HepG2 (cell line): Measurements from ENCODE around the gene RAB14. TPM values are rescaled to one million over a fixed set of nuclear protein-coding genes. Genes with fewer than 3 reads are reported as not detected.

ENCODE experiments used
- ATAC-seq: fragments of 200-7000 bp; cut with Tn5 transposase; 3 replicates; pipeline ENCODE4 v1.9.1; 2020; ENCODE audit warnings: mild to moderate bottlenecking, moderate library complexity
- BruUV-seq: library from RNA; stranded (reverse); fragments of 400-500 nt; replicated peaks from 2 replicates; lab custom pipeline; 2021; lab: Mats Ljungman, UMichigan
- CTCF ChIA-PET: fragments of 300-600 bp; formaldehyde crosslinking; extraction: SDS; loops from one replicate; lab custom pipeline; 2021; ENCODE audit warnings: low total read pairs, inconsistent platforms, low intra/inter-chr PET ratio; lab: Yijun Ruan, JAX
- POLR2A ChIA-PET: fragments of 350-600 bp; sonication (Branson Sonifier 250); formaldehyde crosslinking; loops from one replicate; lab custom pipeline; 2020; ENCODE audit warnings: antibody characterized with exemption, inconsistent platforms; lab: Yijun Ruan, JAX
- DNase-seq: peaks from one replicate; pipeline ENCODE4 v3.0.0-alpha.2; 2015; ENCODE audit warnings: low spot score
- FAIRE-seq: peaks from 3 replicates; lab custom pipeline; 2011; peaks lifted over from hg19 to GRCh38; lab: Jason Lieb, UNC
- H2AFZ ChIP-seq: one replicate; pipeline ENCODE4 v1.6.1; 2011; ENCODE audit warnings: low read length, inconsistent platforms
- H3K27ac ChIP-seq: fragments of 300-600 bp; 3 replicates; pipeline ENCODE4 v1.8.0; 2011; ENCODE audit warnings: mixed run types, mild to moderate bottlenecking, mixed read lengths, low read length, inconsistent platforms; ENCODE audit not compliant: insufficient read depth; ENCODE audit errors: extremely low read length
- H3K27me3 ChIP-seq, 2 experiments: fragments of 200-600 bp in 1 of 2; 2 replicates in 1 of 2; 3 replicates in 1 of 2; pipeline versions ENCODE4 v1.6.0 to v1.8.0; 2011; ENCODE audit warnings: low read length in 2 of 2, mild to moderate bottlenecking in 2 of 2, moderate library complexity in 2 of 2, inconsistent platforms in 1 of 2; ENCODE audit not compliant: insufficient read depth in 2 of 2, control insufficient read depth in 1 of 2
- H3K36me3 ChIP-seq, 2 experiments: fragments of 200-600 bp in 1 of 2; replicated peaks in 1 of 2; 2 replicates in 1 of 2; 3 replicates in 1 of 2; pipeline versions ENCODE4 v1.5.1 to v1.8.0; 2011; ENCODE audit warnings: low read length in 2 of 2, inconsistent platforms in 1 of 2; ENCODE audit not compliant: insufficient read depth in 2 of 2, control insufficient read depth in 1 of 2
- H3K4me1 ChIP-seq: 2 replicates; pipeline ENCODE4 v1.5.1; 2012; ENCODE audit warnings: low read length, inconsistent platforms; ENCODE audit not compliant: insufficient read depth
- H3K4me2 ChIP-seq: 2 replicates; pipeline ENCODE4 v1.6.0; 2011; ENCODE audit warnings: low read depth, low read length, inconsistent platforms
- H3K4me3 ChIP-seq, 3 experiments: fragments of 200-600 bp in 1 of 3; sonication (generic), shearing (Covaris generic) in 1 of 3; replicated peaks in 1 of 3; 2 replicates each; pipeline ENCODE4 v1.5.1; 2011 to 2016; ENCODE audit warnings: low read length in 3 of 3, inconsistent platforms in 2 of 3, low read depth in 2 of 3, mild to moderate bottlenecking in 2 of 3, control low read depth in 1 of 3, mixed read lengths in 1 of 3; ENCODE audit not compliant: insufficient read depth in 1 of 3
- H3K79me2 ChIP-seq: one replicate; pipeline ENCODE4 v1.6.1; 2011; ENCODE audit warnings: low read length, inconsistent platforms; ENCODE audit not compliant: insufficient read depth
- H3K9ac ChIP-seq: 2 replicates; pipeline ENCODE4 v1.6.0; 2011; ENCODE audit warnings: mild to moderate bottlenecking, low read depth, low read length, inconsistent platforms; ENCODE audit not compliant: insufficient read depth
- H3K9me3 ChIP-seq: 2 replicates; pipeline ENCODE4 v1.5.1; 2012; ENCODE audit warnings: mild to moderate bottlenecking, low read length
- H4K20me1 ChIP-seq: 2 replicates; pipeline ENCODE4 v1.6.0; 2011; ENCODE audit warnings: inconsistent platforms, mild to moderate bottlenecking, low read length, moderate library complexity; ENCODE audit not compliant: insufficient read depth
- EED ChIP-seq: sonication (generic); formaldehyde crosslinking; IDR thresholded peaks from 2 replicates; pipeline ENCODE4 v1.5.0; 2020; ENCODE audit warnings: mild to moderate bottlenecking, missing genetic modification reagents
- GPN1 ChIP-seq: sonication (generic); formaldehyde crosslinking; IDR thresholded peaks from 2 replicates; pipeline ENCODE4 v1.5.1; 2020; ENCODE audit warnings: missing genetic modification reagents, borderline replicate concordance
- JUNB ChIP-seq: sonication (generic); formaldehyde crosslinking; IDR thresholded peaks from 2 replicates; pipeline ENCODE4 v1.8.0; 2022; ENCODE audit warnings: missing genetic modification reagents, mild to moderate bottlenecking, borderline replicate concordance
- NFRKB ChIP-seq: fragments of 450-650 bp; IDR thresholded peaks from 2 replicates; pipeline ENCODE4 v1.6.1; 2017
- NFYC ChIP-seq: IDR thresholded peaks from 2 replicates; pipeline ENCODE4 v1.6.1; 2016; ENCODE audit warnings: missing genetic modification reagents, missing compliant biosample characterization
- WGBS: methylation state at CpG from one replicate; pipeline ENCODE4 v1.1.6; 2017; ENCODE audit warnings: low lambda C conversion rate; 5-methylcytosine and 5-hydroxymethylcytosine counted together
- in situ Hi-C: cut with HindIII; loops from 2 replicates; pipeline ENCODE4 v1.10.0; 2017; ENCODE audit warnings: low pct_unique_long_range_greater_than_20kb; ENCODE audit not compliant: extremely low pct_ligation_motif_present
- intact Hi-C: fragments of 100-400 bp; cut with micrococcal nuclease; formaldehyde crosslinking; loops from one replicate; pipeline ENCODE4 v1.10.0; 2022; ENCODE audit not compliant: unreplicated experiment
- polyA plus RNA-seq, 8 experiments: library from polyadenylated mRNA; depleted of rRNA in 3 of 8; stranded (reverse) in 7 of 8; unstranded in 1 of 8; fragments of >200 nt; fragmentation: Illumina TruSeq in 4 of 8; extraction: Trizol in 4 of 8; gene quantifications; 2 replicates each; pipeline versions ENCODE4 v1.2.1 to v1.2.3, GENCODE V29; 2011 to 2016; ENCODE audit warnings: low read depth in 4 of 8, missing spikeins in 1 of 8, mixed read lengths in 1 of 8; ENCODE audit not compliant: insufficient read depth in 1 of 8
- total RNA-seq, 5 experiments: library from RNA; depleted of rRNA; stranded (reverse); fragments of >200 nt; fragmentation: Illumina TruSeq; extraction: Trizol; gene quantifications; 2 replicates each; pipeline ENCODE4 v1.2.3, GENCODE V29; 2016; ENCODE audit warnings: low read depth in 1 of 5
- TF ChIP-seq, protein P1 (sequence below), 2 experiments: sonication (generic) in 1 of 2; formaldehyde crosslinking in 1 of 2; IDR thresholded peaks; 2 replicates each; pipeline versions ENCODE4 v1.5.1 to v1.6.1; 2011 to 2020; ENCODE audit warnings: borderline replicate concordance in 1 of 2, low read depth in 1 of 2, low read length in 1 of 2, mild to moderate bottlenecking in 1 of 2, missing genetic modification reagents in 1 of 2, moderate library complexity in 1 of 2

Gene RAB14
- total and polyA plus RNA-seq, 2 of the 13 experiments (the other 11 are each of a cell fraction or from before 2014, with no cell fraction given) = 17.4 to 19.3 TPM

DNA sequence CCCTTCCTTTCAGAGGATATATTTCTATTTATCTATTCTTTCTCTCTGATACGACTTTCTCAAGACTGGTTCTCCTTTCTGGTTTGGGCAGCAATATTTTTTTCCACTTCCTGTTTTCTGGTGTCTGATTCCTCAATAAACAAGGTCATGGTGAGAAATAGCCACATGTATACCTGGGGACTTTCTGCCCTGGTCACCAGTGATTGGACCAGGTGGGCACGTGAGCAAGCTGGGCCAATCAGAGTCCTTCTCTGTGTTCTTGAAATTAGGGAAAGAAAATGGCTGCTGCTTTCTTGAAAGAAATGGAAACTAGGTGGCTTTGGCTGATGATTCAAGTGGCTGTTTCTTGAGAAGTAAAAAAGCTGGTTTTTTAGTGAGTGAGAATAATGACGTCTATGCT, 47.9 kb upstream of the RAB14 start:
- H3K27ac ChIP-seq = no peak overlapping the region
- intact Hi-C loops (no loop called here), in situ Hi-C loops (no loop called here)
- no peak overlapping the region for H3K9ac ChIP-seq
- no peak for DNase-seq
- CTCF ChIA-PET = no interaction called here
- FAIRE-seq = no peak
- no peak for ATAC-seq
- H4K20me1 ChIP-seq = no peaks in the 10 kb centered on the region
- no peak overlapping the region for H2AFZ ChIP-seq
- no peaks in the 10 kb centered on the region for H3K36me3 ChIP-seq
- POLR2A ChIA-PET = interaction anchor here (1.7 kb wide), 1 partner anchor 19 kb away, joined by 3 read pairs; the partner anchor contains the start of gene GSN
- H3K79me2 ChIP-seq = no peaks in the 10 kb centered on the region
- no peak overlapping the region for H3K4me2 ChIP-seq
- peaks cover under 1% of the 10 kb centered on the region; the same call in 1 of the 2 replicates for H3K9me3 ChIP-seq
- no TSS peak for BruUV-seq
- H3K4me1 ChIP-seq = no peaks in the 10 kb centered on the region
- H3K27me3 ChIP-seq = peaks cover 0 to 9% of the 10 kb centered on the region in 2 experiments; a peak in 2 of 5 replicates
- TF ChIP-seq GPN1 (CRISPR knock-in tag) = no peak
- no peak for TF ChIP-seq EED (CRISPR knock-in tag)
- TF ChIP-seq, protein P1, sequence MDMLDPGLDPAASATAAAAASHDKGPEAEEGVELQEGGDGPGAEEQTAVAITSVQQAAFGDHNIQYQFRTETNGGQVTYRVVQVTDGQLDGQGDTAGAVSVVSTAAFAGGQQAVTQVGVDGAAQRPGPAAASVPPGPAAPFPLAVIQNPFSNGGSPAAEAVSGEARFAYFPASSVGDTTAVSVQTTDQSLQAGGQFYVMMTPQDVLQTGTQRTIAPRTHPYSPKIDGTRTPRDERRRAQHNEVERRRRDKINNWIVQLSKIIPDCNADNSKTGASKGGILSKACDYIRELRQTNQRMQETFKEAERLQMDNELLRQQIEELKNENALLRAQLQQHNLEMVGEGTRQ (IDR thresholded peaks at IDR 0.05; ENCODE audit: low read depth, low read length) = peak; percentile 51; the same call in 1 of the 2 replicates
- TF ChIP-seq, protein P1 (CRISPR knock-in tag; IDR thresholded peaks at IDR 0.05; ENCODE audit: borderline replicate concordance) = peak; percentile 43; the same call in 1 of the 2 replicates
- TF ChIP-seq NFYC (CRISPR knock-in tag) = peak; percentile 55
- no peak for TF ChIP-seq JUNB (CRISPR knock-in tag)
- no peak for TF ChIP-seq NFRKB
- no peak overlapping the region for H3K4me3 ChIP-seq
- WGBS = 43% methylated on average over 3 of the region's 3 CpGs
